Upper lobe of right lung (tissue), 1 donor: Measurements from ENCODE around the gene ZNF678. TPM values are rescaled to one million over a fixed set of nuclear protein-coding genes. Genes with fewer than 3 reads are reported as not detected.
"Not testable (repeated sequence)": the region's sequence is repeated elsewhere in the genome, so short reads cannot be mapped to it uniquely, and the experiment has no call there.

Experiments used
- ATAC-seq: fragments of 200-7000 bp; cut with Tn5 transposase; one replicate; pipeline ENCODE4 v1.9.1; 2020; ENCODE audit warnings: mild to moderate bottlenecking, moderate library complexity
- DNase-seq: peaks from one replicate; pipeline ENCODE4 v3.0.0-alpha.2; 2020
- H3K27ac ChIP-seq: fragments of 200-600 bp; one replicate; pipeline ENCODE4 v1.8.0; 2022
- H3K27me3 ChIP-seq: fragments of 200-600 bp; one replicate; pipeline ENCODE4 v1.8.0; 2022; ENCODE audit warnings: mild to moderate bottlenecking
- H3K36me3 ChIP-seq: fragments of 200-600 bp; one replicate; pipeline ENCODE4 v1.8.0; 2022
- H3K4me1 ChIP-seq: fragments of 200-600 bp; one replicate; pipeline ENCODE4 v1.8.0; 2022
- H3K4me3 ChIP-seq: fragments of 200-600 bp; one replicate; pipeline ENCODE4 v1.8.0; 2022; ENCODE audit warnings: mild to moderate bottlenecking
- H3K9me3 ChIP-seq: fragments of 200-600 bp; one replicate; pipeline ENCODE4 v1.8.0; 2022
- intact Hi-C: fragments of 100-400 bp; cut with DNase I; formaldehyde crosslinking; loops from one replicate; pipeline ENCODE4 v1.11.0; 2022
- total RNA-seq: library from RNA; stranded (reverse); fragmentation: NEBNext Ultra II Directional; extraction: Animal tissue kit (Norgen Biotek cat#: 25700); gene quantifications from one replicate; pipeline ENCODE4 v1.2.1, GENCODE V29; 2021
- TF ChIP-seq, protein P1 (sequence below): fragments of 200-600 bp; IDR thresholded peaks from one replicate; pipeline ENCODE4 v1.8.0; 2022; ENCODE audit warnings: antibody characterized with exemption
- donor health status: DM: no; HTN: yes; CAD: no; lungs with severe emphysema.

Gene ZNF678
- total RNA-seq, 1 donor from 2014 or later, result 8.6 TPM

DNA sequence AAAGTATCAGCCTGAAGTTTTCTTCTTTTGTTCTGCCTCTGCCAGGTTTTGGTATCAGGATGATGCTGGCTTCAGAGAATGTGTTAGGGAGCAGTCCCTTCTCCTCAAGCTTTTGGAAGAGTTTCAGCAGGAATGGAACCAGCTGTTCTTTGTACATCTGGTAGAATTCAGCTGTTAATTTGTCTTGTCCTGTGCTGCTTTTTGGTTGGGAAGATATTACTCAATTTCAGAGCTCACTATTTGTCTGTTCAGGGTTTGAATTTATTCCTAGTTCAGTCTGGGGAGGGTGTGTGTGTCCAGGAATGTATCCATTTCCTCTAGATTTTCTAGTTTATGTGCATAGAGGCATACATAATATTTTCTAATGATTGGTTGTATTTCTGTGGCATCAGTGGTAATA lies 12.8 kb downstream of the ZNF678 start:
- ATAC-seq (no peak), DNase-seq (no peak)
- Histone ChIP-seq H3K27ac (no peak overlapping the region), H3K36me3 (no peaks in the 10 kb centered on the region), H3K4me3 (no peak overlapping the region), H3K27me3 (no peaks in the 10 kb centered on the region), H3K4me1 (no peaks in the 10 kb centered on the region), H3K9me3 (no peaks in the 10 kb centered on the region)
- intact Hi-C loops, result no loop called here
- TF ChIP-seq, protein P1, sequence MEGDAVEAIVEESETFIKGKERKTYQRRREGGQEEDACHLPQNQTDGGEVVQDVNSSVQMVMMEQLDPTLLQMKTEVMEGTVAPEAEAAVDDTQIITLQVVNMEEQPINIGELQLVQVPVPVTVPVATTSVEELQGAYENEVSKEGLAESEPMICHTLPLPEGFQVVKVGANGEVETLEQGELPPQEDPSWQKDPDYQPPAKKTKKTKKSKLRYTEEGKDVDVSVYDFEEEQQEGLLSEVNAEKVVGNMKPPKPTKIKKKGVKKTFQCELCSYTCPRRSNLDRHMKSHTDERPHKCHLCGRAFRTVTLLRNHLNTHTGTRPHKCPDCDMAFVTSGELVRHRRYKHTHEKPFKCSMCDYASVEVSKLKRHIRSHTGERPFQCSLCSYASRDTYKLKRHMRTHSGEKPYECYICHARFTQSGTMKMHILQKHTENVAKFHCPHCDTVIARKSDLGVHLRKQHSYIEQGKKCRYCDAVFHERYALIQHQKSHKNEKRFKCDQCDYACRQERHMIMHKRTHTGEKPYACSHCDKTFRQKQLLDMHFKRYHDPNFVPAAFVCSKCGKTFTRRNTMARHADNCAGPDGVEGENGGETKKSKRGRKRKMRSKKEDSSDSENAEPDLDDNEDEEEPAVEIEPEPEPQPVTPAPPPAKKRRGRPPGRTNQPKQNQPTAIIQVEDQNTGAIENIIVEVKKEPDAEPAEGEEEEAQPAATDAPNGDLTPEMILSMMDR, result no peak

DNA sequence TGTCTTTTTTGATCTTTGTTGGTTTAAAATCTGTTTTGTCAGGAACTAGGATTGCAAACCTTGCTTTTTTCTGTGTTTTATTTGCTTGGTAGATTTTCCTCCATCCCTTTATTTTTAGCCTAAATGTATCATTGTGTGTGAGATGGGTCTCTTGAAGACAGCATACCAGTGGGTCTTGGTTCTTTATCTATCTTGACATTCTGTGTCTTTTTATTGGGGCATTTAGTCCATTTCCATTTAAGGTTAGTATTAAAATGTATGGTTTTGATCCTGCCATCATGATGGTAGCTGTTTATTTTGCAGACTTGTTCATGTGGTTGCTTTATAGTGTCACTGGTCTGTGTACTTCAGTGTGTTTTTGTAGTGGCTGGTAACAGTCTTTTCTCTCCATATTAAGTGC lies 14.1 kb downstream of the ZNF678 start:
- ATAC-seq (no peak), DNase-seq (no peak)
- no peaks in the 10 kb centered on the region for H3K4me1 ChIP-seq
- no peak overlapping the region for H3K4me3 ChIP-seq
- H3K27ac ChIP-seq, result no peak overlapping the region
- H3K9me3 ChIP-seq, result no peaks in the 10 kb centered on the region
- H3K27me3 ChIP-seq, result no peaks in the 10 kb centered on the region
- no peaks in the 10 kb centered on the region for H3K36me3 ChIP-seq
- TF ChIP-seq, protein P1, result no peak
- intact Hi-C loops, result no loop called here

DNA sequence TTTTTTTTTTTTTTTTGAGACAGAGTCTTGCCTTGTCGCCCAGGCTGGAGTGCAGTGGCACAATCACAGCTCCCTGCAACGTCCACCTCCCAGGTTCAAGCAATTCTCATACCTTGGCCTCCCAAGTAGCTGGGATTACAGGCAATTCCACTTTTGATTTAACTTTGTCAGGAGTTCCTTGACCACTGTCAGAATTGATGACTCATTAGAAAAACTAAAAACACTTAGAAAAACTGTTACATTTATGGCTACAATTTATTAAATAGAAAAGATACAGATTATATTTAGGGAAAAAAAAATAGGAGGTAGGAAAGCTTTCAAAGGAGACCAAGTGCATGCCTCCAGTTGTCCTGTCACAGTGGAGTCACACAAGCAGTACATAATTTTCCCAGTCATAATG lies 20.0 kb downstream of the ZNF678 start:
- intact Hi-C loops, result no loop called here
- H3K9me3 ChIP-seq, result peaks cover 3% of the 10 kb centered on the region
- no peaks in the 10 kb centered on the region for H3K4me1 ChIP-seq
- no peaks in the 10 kb centered on the region for H3K27me3 ChIP-seq
- H3K36me3 ChIP-seq, result peaks cover 1% of the 10 kb centered on the region
- H3K27ac ChIP-seq, result no peak overlapping the region
- no peak overlapping the region for H3K4me3 ChIP-seq
- DNase-seq, result no peak
- no peak for ATAC-seq
- TF ChIP-seq, protein P1, result no peak

DNA sequence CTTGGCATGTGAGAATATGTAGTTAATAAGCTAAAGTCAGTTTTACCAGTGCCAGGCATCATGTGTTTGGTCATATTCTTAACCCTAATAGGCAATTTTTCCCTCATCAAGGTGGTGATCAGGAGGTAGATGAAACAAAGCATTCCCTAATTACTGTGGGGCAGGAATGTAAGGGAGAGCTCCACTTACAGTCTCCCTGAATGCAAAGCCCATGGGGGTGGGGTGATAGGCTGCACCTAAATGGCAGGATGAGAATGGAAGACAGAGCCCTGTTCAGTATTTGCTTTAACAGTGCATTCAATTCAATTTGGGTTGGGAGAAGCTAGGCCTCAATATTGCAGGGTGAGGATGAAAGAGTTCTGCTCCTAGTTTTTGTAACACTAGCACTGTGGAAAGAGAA lies 23.4 kb downstream of the ZNF678 start:
- TF ChIP-seq, protein P1, result no peak
- peaks cover 3% of the 10 kb centered on the region for H3K9me3 ChIP-seq
- no peaks in the 10 kb centered on the region for H3K27me3 ChIP-seq
- ATAC-seq (no peak), DNase-seq (no peak)
- no peaks in the 10 kb centered on the region for H3K4me1 ChIP-seq
- no peak overlapping the region for H3K4me3 ChIP-seq
- intact Hi-C loops, result no loop called here
- no peak overlapping the region for H3K27ac ChIP-seq
- peaks cover 4% of the 10 kb centered on the region for H3K36me3 ChIP-seq

DNA sequence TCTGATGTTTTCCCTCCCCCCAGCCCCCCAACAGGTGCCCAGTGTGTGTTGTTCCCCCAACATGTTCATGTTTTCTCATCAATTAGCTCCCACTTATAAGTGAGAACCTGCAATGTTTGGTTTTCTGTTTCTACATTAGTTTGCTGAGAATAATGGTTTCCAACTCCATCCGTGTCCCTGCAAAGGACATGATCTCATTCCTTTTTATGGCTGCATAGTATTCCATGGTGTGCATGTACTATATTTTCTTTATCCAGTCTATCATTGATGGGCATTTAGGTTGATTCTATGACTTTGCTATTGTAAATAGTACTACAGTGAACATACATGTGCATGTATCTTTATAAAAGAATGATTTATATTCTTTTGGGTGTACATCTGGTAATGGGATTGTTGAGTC lies 24.6 kb downstream of the ZNF678 start:
- Histone ChIP-seq H3K4me1 (no peaks in the 10 kb centered on the region), H3K9me3 (peaks cover 3% of the 10 kb centered on the region), H3K27me3 (no peaks in the 10 kb centered on the region), H3K4me3 (no peak overlapping the region), H3K27ac (no peak overlapping the region), H3K36me3 (peaks cover 4% of the 10 kb centered on the region)
- DNase-seq (no peak), ATAC-seq (no peak)
- intact Hi-C loops, result no loop called here
- TF ChIP-seq, protein P1, result no peak

DNA sequence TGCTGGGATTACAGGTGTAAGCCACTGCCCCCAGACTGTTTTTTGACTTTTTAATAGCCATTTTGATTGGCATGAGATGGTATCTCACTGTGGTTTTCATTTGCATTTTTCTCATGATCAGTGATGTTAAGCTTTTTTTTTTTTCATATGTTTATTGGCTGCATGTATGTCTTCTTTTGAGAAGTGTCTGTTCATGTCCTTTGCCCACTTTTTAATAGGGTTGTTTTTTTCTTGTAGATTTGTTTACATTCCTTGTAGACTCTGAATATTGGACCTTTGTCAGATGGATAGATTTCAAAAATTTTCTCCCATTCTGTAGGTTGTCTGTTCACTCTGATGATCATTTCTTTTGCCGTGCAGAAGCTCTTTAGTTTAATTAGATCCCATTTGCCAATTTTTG lies 25.4 kb downstream of the ZNF678 start:
- H3K27me3 ChIP-seq, H3K36me3 ChIP-seq, H3K4me1 ChIP-seq, H3K27ac ChIP-seq, H3K9me3 ChIP-seq, H3K4me3 ChIP-seq, DNase-seq, intact Hi-C loops, ATAC-seq: not testable (repeated sequence)

DNA sequence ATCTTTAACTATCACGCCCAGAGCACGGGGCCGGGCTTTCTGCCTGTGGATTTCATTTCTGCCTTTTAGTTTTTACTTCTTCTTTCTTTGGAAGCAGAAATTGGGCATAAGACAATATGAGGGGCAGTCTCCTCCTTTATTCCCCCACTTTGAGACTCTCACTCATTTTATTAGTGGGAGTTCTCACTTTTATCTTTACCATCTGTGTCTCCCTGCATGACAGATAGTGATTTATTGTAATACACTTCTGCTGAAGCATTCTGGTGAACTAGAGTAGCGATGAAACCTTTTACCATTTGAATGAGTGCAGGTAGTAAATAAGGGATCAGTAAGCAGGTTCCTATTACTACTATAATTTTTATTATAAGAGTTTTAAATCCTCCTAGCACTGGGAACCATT lies 26.4 kb downstream of the ZNF678 start:
- H3K36me3 ChIP-seq, DNase-seq, ATAC-seq, intact Hi-C loops, H3K27me3 ChIP-seq, H3K9me3 ChIP-seq, H3K4me1 ChIP-seq, H3K27ac ChIP-seq, H3K4me3 ChIP-seq: not testable (repeated sequence)

DNA sequence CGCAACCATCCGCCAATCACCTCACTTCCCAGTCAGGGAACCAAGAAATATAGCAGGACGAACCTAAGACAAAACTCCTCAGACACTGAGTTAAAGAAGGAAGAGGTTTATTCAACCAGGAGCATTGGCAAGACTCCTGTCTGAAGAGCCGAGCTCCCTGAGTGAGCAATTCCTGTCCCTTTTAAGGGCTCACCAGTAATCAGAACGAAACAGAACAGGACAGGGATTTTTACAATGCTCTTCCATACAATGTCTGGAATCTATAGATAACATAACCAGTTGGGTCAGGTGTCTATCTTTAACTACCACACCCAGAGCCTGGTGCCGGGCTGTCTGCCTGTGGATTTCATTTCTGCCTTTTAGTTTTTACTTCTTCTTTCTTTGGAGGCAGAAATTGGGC lies 32.9 kb downstream of the ZNF678 start:
- H3K4me3 ChIP-seq, H3K36me3 ChIP-seq, H3K27ac ChIP-seq, H3K27me3 ChIP-seq, ATAC-seq, H3K4me1 ChIP-seq, DNase-seq, intact Hi-C loops: not testable (repeated sequence)
- peaks cover 19% of the 10 kb centered on the region for H3K9me3 ChIP-seq
